MCF 10A (cell line): ENCODE data around the gene POLR2C. TPM values are rescaled to one million over a fixed set of nuclear protein-coding genes. Genes with fewer than 3 reads are reported as not detected.
"Not testable (repeated sequence)": the region's sequence is repeated elsewhere in the genome, so short reads cannot be mapped to it uniquely, and the experiment has no call there.

ENCODE experiments used
- BruUV-seq: library from RNA; stranded (reverse); fragments of 400-500 nt; replicated peaks from 2 replicates; lab custom pipeline; 2021; lab: Mats Ljungman, UMichigan
- CTCF ChIA-PET: fragments of 300-600 bp; sonication (Branson Sonifier 250); formaldehyde crosslinking; extraction: SDS; loops from one replicate; lab custom pipeline; 2021; ENCODE audit warnings: antibody characterized with exemption, inconsistent platforms; lab: Yijun Ruan, JAX
- POLR2A ChIA-PET: fragments of 300-600, 350-650 bp; sonication (Branson Sonifier 250); formaldehyde crosslinking; extraction: SDS; loops from one replicate; lab custom pipeline; 2020; ENCODE audit warnings: antibody characterized with exemption, inconsistent platforms; lab: Yijun Ruan, JAX
- DNase-seq: peaks from one replicate; pipeline ENCODE4 v3.0.0-alpha.2; 2018; ENCODE audit not compliant: unreplicated experiment
- H3K27ac Mint-ChIP-seq: one replicate; pipeline ENCODE4 v1.8.0; 2022; ENCODE audit warnings: mild to moderate bottlenecking, low read depth, mixed read lengths; ENCODE audit not compliant: unreplicated experiment
- H3K27me3 Mint-ChIP-seq: one replicate; pipeline ENCODE4 v1.8.0; 2022; ENCODE audit warnings: mixed read lengths; ENCODE audit not compliant: insufficient read depth, unreplicated experiment
- H3K36me3 Mint-ChIP-seq: one replicate; pipeline ENCODE4 v1.8.0; 2022; ENCODE audit warnings: mild to moderate bottlenecking, moderate library complexity, mixed read lengths; ENCODE audit not compliant: insufficient read depth, unreplicated experiment
- H3K4me1 Mint-ChIP-seq: one replicate; pipeline ENCODE4 v1.8.0; 2022; ENCODE audit warnings: mixed read lengths; ENCODE audit not compliant: insufficient read depth, unreplicated experiment
- H3K4me3 Mint-ChIP-seq: one replicate; pipeline ENCODE4 v1.8.0; 2022; ENCODE audit warnings: mild to moderate bottlenecking, moderate library complexity, mixed read lengths; ENCODE audit not compliant: unreplicated experiment
- H3K9me3 Mint-ChIP-seq: one replicate; pipeline ENCODE4 v1.8.0; 2022; ENCODE audit warnings: mixed read lengths; ENCODE audit not compliant: unreplicated experiment
- intact Hi-C: fragments of 100-400 bp; cut with micrococcal nuclease; formaldehyde crosslinking; loops from 2 replicates; pipeline ENCODE4 v1.14.1; 2022
- total RNA-seq: library from RNA; stranded (reverse); gene quantifications from 2 replicates; pipeline ENCODE4 v1.2.3, GENCODE V29; 2022
- TF ChIP-seq, protein P1 (sequence below): fragments of 200-600 bp; IDR thresholded peaks from one replicate; pipeline ENCODE4 v1.8.0; 2022; ENCODE audit warnings: antibody characterized with exemption, mild to moderate bottlenecking; ENCODE audit not compliant: unreplicated experiment

POLR2C gene
- total RNA-seq, 1 experiment from 2014 or later, result 44.8 TPM

DNA sequence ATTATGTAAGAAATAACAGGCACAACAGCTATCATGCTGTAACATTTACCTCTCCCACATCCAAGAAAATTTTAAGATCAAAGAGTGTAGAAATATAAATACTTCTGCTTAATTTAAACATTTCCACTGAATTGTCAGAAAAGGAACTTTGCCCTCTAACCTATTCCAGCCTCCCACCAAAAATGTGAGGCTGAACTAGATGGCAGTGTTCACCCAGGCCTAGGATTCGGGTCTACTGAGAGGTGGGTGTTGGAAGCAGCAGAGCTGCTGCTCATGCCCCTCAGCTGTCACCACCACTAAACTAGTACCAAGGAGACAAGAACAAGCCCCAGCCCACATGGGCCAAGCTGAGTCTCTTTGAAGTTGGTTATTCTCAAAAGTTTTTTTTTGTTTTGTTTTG lies 26.6 kb upstream of the POLR2C start:
- intact Hi-C loops, result no loop called here
- Mint-ChIP-seq H3K4me1 (no peaks in the 10 kb centered on the region), H3K9me3 (no peaks in the 10 kb centered on the region), H3K4me3 (no peak overlapping the region), H3K27me3 (no peaks in the 10 kb centered on the region), H3K36me3 (peaks cover 96% of the 10 kb centered on the region), H3K27ac (no peak overlapping the region)
- TF ChIP-seq, protein P1, sequence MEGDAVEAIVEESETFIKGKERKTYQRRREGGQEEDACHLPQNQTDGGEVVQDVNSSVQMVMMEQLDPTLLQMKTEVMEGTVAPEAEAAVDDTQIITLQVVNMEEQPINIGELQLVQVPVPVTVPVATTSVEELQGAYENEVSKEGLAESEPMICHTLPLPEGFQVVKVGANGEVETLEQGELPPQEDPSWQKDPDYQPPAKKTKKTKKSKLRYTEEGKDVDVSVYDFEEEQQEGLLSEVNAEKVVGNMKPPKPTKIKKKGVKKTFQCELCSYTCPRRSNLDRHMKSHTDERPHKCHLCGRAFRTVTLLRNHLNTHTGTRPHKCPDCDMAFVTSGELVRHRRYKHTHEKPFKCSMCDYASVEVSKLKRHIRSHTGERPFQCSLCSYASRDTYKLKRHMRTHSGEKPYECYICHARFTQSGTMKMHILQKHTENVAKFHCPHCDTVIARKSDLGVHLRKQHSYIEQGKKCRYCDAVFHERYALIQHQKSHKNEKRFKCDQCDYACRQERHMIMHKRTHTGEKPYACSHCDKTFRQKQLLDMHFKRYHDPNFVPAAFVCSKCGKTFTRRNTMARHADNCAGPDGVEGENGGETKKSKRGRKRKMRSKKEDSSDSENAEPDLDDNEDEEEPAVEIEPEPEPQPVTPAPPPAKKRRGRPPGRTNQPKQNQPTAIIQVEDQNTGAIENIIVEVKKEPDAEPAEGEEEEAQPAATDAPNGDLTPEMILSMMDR, result no peak
- BruUV-seq, result no TSS peak
- DNase-seq, result no peak
- CTCF ChIA-PET, result interaction anchor here (1.1 kb wide), 1 partner anchor 18 kb away, joined by 4 read pairs; no protein-coding TSS in a partner anchor
- POLR2A ChIA-PET, result interaction anchor here (0.6 to 1.5 kb wide), 2 partner anchors 10 to 11 kb away, joined by 3 to 8 read pairs; partner anchors contain the start of genes CIAPIN1 and COQ9

DNA sequence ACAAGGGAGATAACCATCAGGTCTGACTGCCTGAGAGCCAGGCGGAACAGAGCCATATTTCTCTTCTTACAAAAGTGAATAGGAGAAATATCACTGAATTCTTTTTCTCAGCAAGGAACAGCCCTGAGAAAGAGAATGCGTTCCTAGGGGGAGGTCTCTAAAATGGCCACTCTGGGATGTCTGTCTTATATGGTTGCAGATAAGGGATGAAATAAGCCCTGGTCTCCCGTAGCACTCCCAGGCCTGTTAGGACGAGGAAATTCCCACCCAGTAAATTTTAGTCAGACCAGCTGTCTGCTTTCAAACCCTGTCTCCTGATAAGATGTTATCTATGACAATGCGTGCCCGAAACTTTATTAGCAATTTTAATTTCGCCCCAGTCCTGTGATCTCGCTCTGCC lies 22.5 kb upstream of the POLR2C start:
- POLR2A ChIA-PET, H3K27me3 Mint-ChIP-seq, intact Hi-C loops, H3K4me1 Mint-ChIP-seq, BruUV-seq, DNase-seq, H3K9me3 Mint-ChIP-seq, H3K27ac Mint-ChIP-seq, H3K4me3 Mint-ChIP-seq: not testable (repeated sequence)
- CTCF ChIA-PET, result interaction anchor here (4.5 kb wide), 1 partner anchor 22 kb away, joined by 39 read pairs; no protein-coding TSS in a partner anchor
- peaks cover 67% of the 10 kb centered on the region for H3K36me3 Mint-ChIP-seq

DNA sequence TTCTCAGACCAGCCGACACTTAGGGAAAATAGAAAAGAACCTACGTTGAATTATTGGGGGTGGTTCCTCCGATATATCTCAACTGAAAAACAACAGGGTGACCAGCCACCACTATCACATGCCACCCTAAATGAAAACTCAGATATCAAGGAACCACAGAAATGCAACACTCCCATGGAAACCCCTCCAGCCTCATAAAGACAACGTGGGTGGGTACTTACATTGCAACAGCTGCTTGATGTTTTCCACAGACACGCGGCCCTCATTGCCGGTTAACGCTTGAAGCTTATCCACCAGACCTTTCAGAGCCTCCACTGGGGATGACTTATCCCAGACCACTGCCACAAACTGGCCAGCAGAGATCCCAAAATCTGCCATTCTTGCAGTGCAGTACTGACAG lies 21.9 kb upstream of the POLR2C start:
- intact Hi-C loops, H3K4me3 Mint-ChIP-seq, DNase-seq, H3K4me1 Mint-ChIP-seq, H3K9me3 Mint-ChIP-seq, H3K27me3 Mint-ChIP-seq, H3K27ac Mint-ChIP-seq, BruUV-seq: not testable (repeated sequence)
- H3K36me3 Mint-ChIP-seq, result peaks cover 61% of the 10 kb centered on the region
- ChIA-PET POLR2A (interaction anchor here (0.7 kb wide), 1 partner anchor 139 kb away, joined by 3 read pairs; no protein-coding TSS in a partner anchor), CTCF (interaction anchor here (0.6 to 4.5 kb wide), 2 partner anchors 23 to 347 kb away, joined by 3 to 39 read pairs; no protein-coding TSS in a partner anchor)

DNA sequence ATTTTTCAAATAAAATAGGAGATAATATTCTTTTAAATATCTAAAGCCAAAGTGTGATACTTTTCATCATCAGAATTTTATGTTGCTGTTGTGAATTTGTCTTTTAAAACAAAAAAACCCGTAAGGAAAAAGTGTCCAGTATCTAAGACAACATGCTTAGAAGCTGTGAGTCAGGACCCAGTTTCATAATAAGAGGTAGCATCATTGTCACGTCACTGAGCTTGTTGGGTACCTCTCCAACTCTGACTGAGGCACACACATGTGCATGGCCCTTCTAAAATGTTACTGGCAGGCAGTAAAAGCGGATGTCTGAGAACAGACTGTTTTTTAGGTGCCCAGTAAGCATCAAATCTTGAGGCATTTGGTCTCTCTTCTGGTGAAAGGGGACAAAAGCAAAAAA lies 17.8 kb upstream of the POLR2C start:
- POLR2A ChIA-PET, result interaction anchor here (0.7 to 1.6 kb wide), 3 partner anchors 18 to 801 kb away, joined by 3 to 4 read pairs (median 4); partner anchors contain the start of gene POLR2C
- TSS peak; percentile 1 for BruUV-seq
- TF ChIP-seq, protein P1, result no peak
- H3K36me3 Mint-ChIP-seq, result peaks cover 28% of the 10 kb centered on the region
- H3K4me1 Mint-ChIP-seq, result peaks cover 9% of the 10 kb centered on the region
- CTCF ChIA-PET, result interaction anchor here (1.1 to 6.6 kb wide), 4 partner anchors 17 to 26 kb away, joined by 3 to 52 read pairs (median 8); partner anchors contain the start of gene POLR2C
- H3K4me3 Mint-ChIP-seq, result no peak overlapping the region
- no peak overlapping the region for H3K27ac Mint-ChIP-seq
- no peaks in the 10 kb centered on the region for H3K27me3 Mint-ChIP-seq
- DNase-seq, result peak; percentile 72
- intact Hi-C loops, result no loop called here
- no peaks in the 10 kb centered on the region for H3K9me3 Mint-ChIP-seq

DNA sequence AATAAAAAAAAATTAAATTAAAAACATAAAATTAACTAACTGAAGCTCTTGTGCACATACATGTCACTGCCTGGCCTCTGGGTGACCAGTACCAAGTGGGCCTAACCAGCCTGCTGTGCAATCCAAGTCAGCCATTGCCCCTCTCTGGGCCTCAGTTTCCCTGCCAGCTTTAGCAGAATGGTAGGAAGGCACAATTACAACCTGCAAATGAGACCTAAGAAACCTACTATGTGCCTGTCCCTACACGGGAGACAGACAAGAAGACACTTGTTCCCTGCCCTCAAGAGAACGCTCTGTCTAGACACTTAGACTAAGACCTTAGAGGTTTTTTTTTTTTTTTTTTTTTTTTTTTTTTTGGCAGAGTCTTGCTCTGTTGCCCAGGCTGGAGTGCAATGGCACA lies 17.0 kb upstream of the POLR2C start:
- BruUV-seq, result no TSS peak
- DNase-seq, result no peak
- intact Hi-C loops, result no loop called here
- Mint-ChIP-seq H3K36me3 (peaks cover 28% of the 10 kb centered on the region), H3K9me3 (no peaks in the 10 kb centered on the region), H3K27me3 (no peaks in the 10 kb centered on the region), H3K27ac (no peak overlapping the region), H3K4me1 (peaks cover 9% of the 10 kb centered on the region), H3K4me3 (peak overlapping the region; percentile 90)
- TF ChIP-seq, protein P1, result no peak
- ChIA-PET POLR2A (interaction anchor here (0.7 to 6.4 kb wide), 3 partner anchors 14 to 178 kb away, joined by 3 to 73 read pairs (median 3); partner anchors contain the start of gene POLR2C), CTCF (interaction anchor here (0.6 to 6.6 kb wide), 5 partner anchors 16 to 693 kb away, joined by 3 to 52 read pairs (median 6); partner anchors contain the start of gene POLR2C)
